H9 (cell line): ENCODE results near the gene HNF1B. TPM values are rescaled to one million over a fixed set of nuclear protein-coding genes. Genes with fewer than 3 reads are reported as not detected.

Experiments used
- DNase-seq: peaks from one replicate; pipeline ENCODE4 v3.0.0-alpha.2; 2017
- H2AFZ ChIP-seq: one replicate; pipeline ENCODE4 v1.6.1; 2013; ENCODE audit warnings: mild to moderate bottlenecking, low read length, control low read depth, moderate library complexity
- H2AK5ac ChIP-seq: 2 replicates; pipeline ENCODE4 v1.6.1; 2013; ENCODE audit warnings: low read length, control low read depth, mixed read lengths; ENCODE audit not compliant: insufficient read length
- H2BK120ac ChIP-seq: one replicate; pipeline ENCODE4 v1.6.1; 2013; ENCODE audit warnings: low read depth, mild to moderate bottlenecking, low read length, control low read depth, inconsistent platforms; ENCODE audit not compliant: poor library complexity, severe bottlenecking
- H2BK12ac ChIP-seq: 2 replicates; pipeline ENCODE4 v1.6.1; 2013; ENCODE audit warnings: low read length, control low read depth, mixed read lengths, low read depth; ENCODE audit not compliant: insufficient read length
- H2BK15ac ChIP-seq: 2 replicates; pipeline ENCODE4 v1.6.1; 2013; ENCODE audit warnings: low read depth, low read length, control low read depth
- H2BK20ac ChIP-seq: one replicate; pipeline ENCODE4 v1.6.1; 2013; ENCODE audit warnings: low read depth, mild to moderate bottlenecking, low read length, control low read depth, inconsistent platforms; ENCODE audit not compliant: poor library complexity, severe bottlenecking
- H2BK5ac ChIP-seq: 2 replicates; pipeline ENCODE4 v1.6.1; 2013; ENCODE audit warnings: low read length, control low read depth, mixed read lengths; ENCODE audit not compliant: insufficient read length
- H3K14ac ChIP-seq: 2 replicates; pipeline ENCODE4 v1.6.1; 2013; ENCODE audit warnings: low read length, control low read depth; ENCODE audit not compliant: insufficient read depth
- H3K18ac ChIP-seq: 2 replicates; pipeline ENCODE4 v1.6.1; 2013; ENCODE audit warnings: low read depth, mild to moderate bottlenecking, mixed read lengths, low read length, control low read depth; ENCODE audit not compliant: insufficient read length
- H3K23ac ChIP-seq: 2 replicates; pipeline ENCODE4 v1.6.1; 2013; ENCODE audit warnings: low read length, control low read depth, mixed read lengths, low read depth; ENCODE audit not compliant: insufficient read length
- H3K23me2 ChIP-seq: 2 replicates; pipeline ENCODE4 v1.6.1; 2013; ENCODE audit warnings: low read depth, mild to moderate bottlenecking, mixed read lengths, low read length, control low read depth; ENCODE audit not compliant: insufficient read length, poor library complexity, severe bottlenecking
- H3K27ac ChIP-seq: 2 replicates; pipeline ENCODE4 v1.5.1; 2013; ENCODE audit warnings: low read length, control low read depth, mixed read lengths, low read depth; ENCODE audit not compliant: insufficient read length
- H3K27me3 ChIP-seq: 2 replicates; pipeline ENCODE4 v1.6.1; 2013; ENCODE audit warnings: low read length, control low read depth, inconsistent platforms; ENCODE audit not compliant: insufficient read depth
- H3K4ac ChIP-seq: 2 replicates; pipeline ENCODE4 v1.6.1; 2013; ENCODE audit warnings: low read depth, mild to moderate bottlenecking, control low read depth, inconsistent platforms, low read length, moderate library complexity
- H3K4me1 ChIP-seq: 2 replicates; pipeline ENCODE4 v1.6.1; 2013; ENCODE audit warnings: low read length, control low read depth, inconsistent platforms; ENCODE audit not compliant: insufficient read depth
- H3K4me2 ChIP-seq: 2 replicates; pipeline ENCODE4 v1.6.1; 2013; ENCODE audit warnings: low read length, control low read depth, mixed read lengths; ENCODE audit not compliant: insufficient read length, insufficient read depth
- H3K56ac ChIP-seq: 2 replicates; pipeline ENCODE4 v1.6.1; 2013; ENCODE audit warnings: low read depth, mild to moderate bottlenecking, mixed read lengths, low read length, control low read depth; ENCODE audit not compliant: insufficient read length
- H3K79me1 ChIP-seq: 2 replicates; pipeline ENCODE4 v1.6.1; 2013; ENCODE audit warnings: low read depth, mild to moderate bottlenecking, moderate library complexity, low read length, control low read depth, inconsistent platforms; ENCODE audit not compliant: insufficient read depth, poor library complexity, severe bottlenecking
- H3K79me2 ChIP-seq: 2 replicates; pipeline ENCODE4 v1.6.1; 2013; ENCODE audit warnings: low read length, control low read depth, inconsistent platforms; ENCODE audit not compliant: insufficient read depth
- H3K9ac ChIP-seq: 2 replicates; pipeline ENCODE4 v1.6.1; 2013; ENCODE audit warnings: low read length, control low read depth, mixed read lengths; ENCODE audit not compliant: insufficient read length; ENCODE audit errors: extremely low read depth
- H3K9me3 ChIP-seq: one replicate; pipeline ENCODE4 v1.6.1; 2013; ENCODE audit warnings: low read depth, low read length, inconsistent platforms; ENCODE audit not compliant: control insufficient read depth
- H3T11ph ChIP-seq: one replicate; pipeline ENCODE4 v1.6.1; 2013; ENCODE audit warnings: mild to moderate bottlenecking, low read length, control low read depth, inconsistent platforms
- H4K20me1 ChIP-seq: one replicate; pipeline ENCODE4 v1.6.1; 2013; ENCODE audit not compliant: control insufficient read depth, insufficient read length, insufficient read depth
- H4K5ac ChIP-seq: 2 replicates; pipeline ENCODE4 v1.6.1; 2013; ENCODE audit warnings: low read depth, mild to moderate bottlenecking, mixed read lengths, low read length, control low read depth; ENCODE audit not compliant: insufficient read length
- H4K8ac ChIP-seq: replicated peaks from 2 replicates; pipeline ENCODE4 v1.6.1; 2013; ENCODE audit warnings: low read length, control low read depth, mixed read lengths, low read depth; ENCODE audit not compliant: insufficient read length
- H4K91ac ChIP-seq: 2 replicates; pipeline ENCODE4 v1.6.1; 2013; ENCODE audit warnings: low read depth, mild to moderate bottlenecking, moderate library complexity, mixed read lengths, low read length, control low read depth; ENCODE audit not compliant: insufficient read length
- H3K27ac Mint-ChIP-seq, 3 experiments: 2 replicates in 2 of 3; 3 replicates in 1 of 3; pipeline ENCODE4 v1.8.0; 2020 to 2021; ENCODE audit warnings: mixed read lengths in 3 of 3, mild to moderate bottlenecking in 1 of 3, moderate library complexity in 1 of 3
- H3K27me3 Mint-ChIP-seq: 2 replicates; pipeline ENCODE4 v1.8.0; 2021; ENCODE audit warnings: low read depth, mild to moderate bottlenecking, moderate library complexity, mixed read lengths
- H3K36me3 Mint-ChIP-seq, 3 experiments: 2 replicates in 2 of 3; 3 replicates in 1 of 3; pipeline ENCODE4 v1.8.0; 2020 to 2021; ENCODE audit warnings: low read depth in 3 of 3, mixed read lengths in 3 of 3; ENCODE audit not compliant: insufficient read depth in 1 of 3
- H3K4me1 Mint-ChIP-seq, 2 experiments: 2 replicates each; pipeline ENCODE4 v1.8.0; 2020; ENCODE audit warnings: mixed read lengths in 2 of 2
- H3K4me3 Mint-ChIP-seq, 2 experiments: 2 replicates in 1 of 2; 3 replicates in 1 of 2; pipeline ENCODE4 v1.8.0; 2020 to 2021; ENCODE audit warnings: mild to moderate bottlenecking in 2 of 2, mixed read lengths in 2 of 2, moderate library complexity in 1 of 2
- H3K9me3 Mint-ChIP-seq, 2 experiments: 2 replicates in 1 of 2; 3 replicates in 1 of 2; pipeline ENCODE4 v1.8.0; 2020; ENCODE audit warnings: mild to moderate bottlenecking in 2 of 2, mixed read lengths in 2 of 2, moderate library complexity in 1 of 2
- WGBS: extraction: QIAGEN DNeasy Blood & Tissue Kit; methylation state at CpG from one replicate; pipeline ENCODE4 v1.1.7; 2013; ENCODE audit warnings: missing lambda C conversion rate, low lambda C conversion rate, mixed read lengths; ENCODE audit not compliant: insufficient read length; ENCODE audit errors: extremely low coverage; 5-methylcytosine and 5-hydroxymethylcytosine counted together
- total RNA-seq: library from RNA; stranded (reverse); gene quantifications from 2 replicates; pipeline ENCODE4 v1.2.1, GENCODE V29; 2021
- TF ChIP-seq, protein P1 (sequence below): fragments of 200-600 bp; sonication (generic); conservative IDR thresholded peaks from 3 replicates; pipeline ENCODE4 v1.8.0; 2021; ENCODE audit warnings: antibody characterized with exemption, mild to moderate bottlenecking

The HNF1B gene
- total RNA-seq, 1 experiment from 2014 or later = not detected

DNA sequence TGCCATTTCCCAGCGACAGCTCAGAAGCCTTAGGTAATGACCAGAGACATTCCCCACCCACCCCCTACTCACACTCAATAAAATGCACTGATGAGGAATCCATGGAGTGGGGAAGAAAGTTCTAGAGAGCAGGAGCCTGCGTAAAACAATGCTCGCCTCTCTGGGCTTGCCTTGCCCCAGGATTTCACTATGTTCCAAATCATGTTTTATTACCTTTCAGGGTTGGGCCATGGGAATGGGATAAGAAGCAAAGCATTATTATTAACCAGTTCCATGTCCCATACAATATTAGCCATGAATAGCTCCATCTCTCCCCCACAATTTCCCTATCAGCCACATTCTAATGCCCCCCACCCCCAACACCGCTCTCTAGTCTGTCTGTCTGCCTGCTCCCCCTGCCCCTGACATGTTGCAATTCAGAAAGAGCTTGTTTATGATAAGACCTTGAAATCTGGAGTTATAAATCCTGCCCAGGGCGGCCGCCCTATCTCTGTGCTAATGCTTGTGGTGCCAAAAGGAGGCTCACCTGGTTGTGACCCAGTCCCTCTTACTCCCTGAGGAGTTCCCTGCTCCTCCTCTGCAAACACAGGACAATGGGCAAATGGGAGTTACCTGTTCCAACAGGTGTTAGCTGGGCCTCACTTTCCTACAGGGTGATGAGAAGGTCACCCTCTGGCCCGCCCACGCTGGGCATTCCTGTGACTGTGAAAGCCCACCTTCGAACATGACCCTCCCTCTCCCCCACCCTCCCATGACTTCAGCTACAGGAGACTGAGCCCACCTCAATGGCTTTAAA, 73.6 kb downstream of the HNF1B start:
- H3K27ac ChIP-seq = no peak overlapping the region
- H3K27me3 ChIP-seq = no peaks in the 10 kb centered on the region
- Mint-ChIP-seq H3K27ac (peak overlapping the region in 2 of 3 experiments; percentile 40 to 77; a peak in 3 of 7 replicates), H3K4me3 (no peak overlapping the region), H3K27me3 (no peaks in the 10 kb centered on the region; the same call in 1 of the 2 replicates), H3K36me3 (no peaks in the 10 kb centered on the region), H3K4me1 (peaks cover 7 to 10% of the 10 kb centered on the region in 2 experiments), H3K9me3 (no peaks in the 10 kb centered on the region)
- no peaks in the 10 kb centered on the region for H3K79me2 ChIP-seq
- no CpG with 5 or more reads among the region's 9 CpGs for WGBS
- no peak overlapping the region for H3K9ac ChIP-seq
- no peak overlapping the region for H3K23ac ChIP-seq
- H3K4me2 ChIP-seq = no peak overlapping the region
- no peaks in the 10 kb centered on the region for H3K79me1 ChIP-seq
- no peak overlapping the region for H4K91ac ChIP-seq
- no peak overlapping the region for H3K56ac ChIP-seq
- TF ChIP-seq, protein P1, sequence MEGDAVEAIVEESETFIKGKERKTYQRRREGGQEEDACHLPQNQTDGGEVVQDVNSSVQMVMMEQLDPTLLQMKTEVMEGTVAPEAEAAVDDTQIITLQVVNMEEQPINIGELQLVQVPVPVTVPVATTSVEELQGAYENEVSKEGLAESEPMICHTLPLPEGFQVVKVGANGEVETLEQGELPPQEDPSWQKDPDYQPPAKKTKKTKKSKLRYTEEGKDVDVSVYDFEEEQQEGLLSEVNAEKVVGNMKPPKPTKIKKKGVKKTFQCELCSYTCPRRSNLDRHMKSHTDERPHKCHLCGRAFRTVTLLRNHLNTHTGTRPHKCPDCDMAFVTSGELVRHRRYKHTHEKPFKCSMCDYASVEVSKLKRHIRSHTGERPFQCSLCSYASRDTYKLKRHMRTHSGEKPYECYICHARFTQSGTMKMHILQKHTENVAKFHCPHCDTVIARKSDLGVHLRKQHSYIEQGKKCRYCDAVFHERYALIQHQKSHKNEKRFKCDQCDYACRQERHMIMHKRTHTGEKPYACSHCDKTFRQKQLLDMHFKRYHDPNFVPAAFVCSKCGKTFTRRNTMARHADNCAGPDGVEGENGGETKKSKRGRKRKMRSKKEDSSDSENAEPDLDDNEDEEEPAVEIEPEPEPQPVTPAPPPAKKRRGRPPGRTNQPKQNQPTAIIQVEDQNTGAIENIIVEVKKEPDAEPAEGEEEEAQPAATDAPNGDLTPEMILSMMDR = no peak
- H2BK15ac ChIP-seq = no peak overlapping the region
- H2BK20ac ChIP-seq = no peak overlapping the region
- H3K4ac ChIP-seq = no peak overlapping the region
- no peak overlapping the region for H3K14ac ChIP-seq
- no peaks in the 10 kb centered on the region for H3K23me2 ChIP-seq
- H3T11ph ChIP-seq = no peak overlapping the region
- H2AFZ ChIP-seq = no peak overlapping the region
- no peak overlapping the region for H4K5ac ChIP-seq
- DNase-seq = no peak
- no peak overlapping the region for H2BK5ac ChIP-seq
- H4K20me1 ChIP-seq = no peaks in the 10 kb centered on the region
- no peak overlapping the region for H2BK120ac ChIP-seq
- H3K18ac ChIP-seq = no peak overlapping the region
- no peaks in the 10 kb centered on the region for H3K4me1 ChIP-seq
- H2AK5ac ChIP-seq = no peak overlapping the region
- no peak overlapping the region for H4K8ac ChIP-seq
- H2BK12ac ChIP-seq = no peak overlapping the region
- H3K9me3 ChIP-seq = no peaks in the 10 kb centered on the region
